Endodermal cell (in vitro differentiated cells): ENCODE measurements around the gene GPR149. TPM values are rescaled to one million over a fixed set of nuclear protein-coding genes. Genes with fewer than 3 reads are reported as not detected.
A peak's percentile ranks its signal among the peaks of the same experiment; 100 is the strongest.

Source experiments
- DNase-seq: peaks from one replicate; pipeline ENCODE4 v3.0.0-alpha.2; 2017
- H3K27ac ChIP-seq: 2 replicates; pipeline ENCODE4 v1.5.1; 2013; ENCODE audit warnings: mild to moderate bottlenecking, low read depth, low read length, moderate library complexity
- H3K27me3 ChIP-seq: 2 replicates; pipeline ENCODE4 v1.6.1; 2013; ENCODE audit warnings: mild to moderate bottlenecking, low read length, moderate library complexity; ENCODE audit not compliant: insufficient read depth, control insufficient read depth, poor library complexity, severe bottlenecking
- H3K36me3 ChIP-seq: 2 replicates; pipeline ENCODE4 v1.7.0; 2013; ENCODE audit warnings: mild to moderate bottlenecking, low read length, moderate library complexity; ENCODE audit not compliant: control insufficient read depth, insufficient read depth
- H3K4me1 ChIP-seq: one replicate; pipeline ENCODE4 v1.7.0; 2013; ENCODE audit warnings: low read length; ENCODE audit not compliant: control insufficient read depth, insufficient read depth
- H3K4me3 ChIP-seq: 2 replicates; pipeline ENCODE4 v1.5.1; 2013; ENCODE audit warnings: mild to moderate bottlenecking, low read length, moderate library complexity
- H3K9ac ChIP-seq: 2 replicates; pipeline ENCODE4 v1.6.1; 2013; ENCODE audit warnings: mild to moderate bottlenecking, low read length, moderate library complexity; ENCODE audit not compliant: poor library complexity, severe bottlenecking; ENCODE audit errors: extremely low read depth
- H3K9me3 ChIP-seq: 2 replicates; pipeline ENCODE4 v1.6.1; 2013; ENCODE audit warnings: mild to moderate bottlenecking, low read length, moderate library complexity; ENCODE audit not compliant: control insufficient read depth
- H3K27ac Mint-ChIP-seq: 2 replicates; pipeline ENCODE4 v1.8.0; 2020; ENCODE audit warnings: mixed read lengths
- H3K27me3 Mint-ChIP-seq: 2 replicates; pipeline ENCODE4 v1.8.0; 2021; ENCODE audit warnings: mild to moderate bottlenecking, mixed read lengths; ENCODE audit not compliant: insufficient read depth
- H3K36me3 Mint-ChIP-seq: 2 replicates; pipeline ENCODE4 v1.8.0; 2020; ENCODE audit warnings: low read depth, mixed read lengths
- H3K4me1 Mint-ChIP-seq: 2 replicates; pipeline ENCODE4 v1.8.0; 2020; ENCODE audit warnings: mixed read lengths
- H3K4me3 Mint-ChIP-seq: 2 replicates; pipeline ENCODE4 v1.8.0; 2020; ENCODE audit warnings: mild to moderate bottlenecking, moderate library complexity, mixed read lengths
- H3K9me3 Mint-ChIP-seq: 2 replicates; pipeline ENCODE4 v1.8.0; 2020; ENCODE audit warnings: mild to moderate bottlenecking, mixed read lengths
- WGBS, 2 experiments: methylation state at CpG; one replicate each; pipeline versions ENCODE4 v1.1.5 to v1.1.7; 2013; ENCODE audit warnings: missing lambda C conversion rate in 2 of 2, mixed read lengths in 1 of 2; ENCODE audit not compliant: insufficient coverage in 1 of 2, insufficient read length in 1 of 2; 5-methylcytosine and 5-hydroxymethylcytosine counted together
- total RNA-seq, 2 donors: library from RNA; stranded (reverse); fragmentation: NEBNext Ultra II Directional in 1 of 2; extraction: Animal tissue kit (Norgen Biotek cat#: 25700) in 1 of 2; gene quantifications; 2 replicates in 1 of 2; 3 replicates in 1 of 2; pipeline ENCODE4 v1.2.1, GENCODE V29; 2021
- TF ChIP-seq, protein P1 (sequence below): fragments of 200-600 bp; sonication (generic); conservative IDR thresholded peaks from 2 replicates; pipeline ENCODE4 v1.5.0; 2021; ENCODE audit warnings: antibody characterized with exemption, mild to moderate bottlenecking

The GPR149 gene
- total RNA-seq, 2 donors from 2014 or later, result not detected

GRCh38 chr3:154324919-154325318 is 105.1 kb downstream of the GPR149 start:
- Mint-ChIP-seq H3K36me3 (peaks cover 6% of the 10 kb centered on the region), H3K4me3 (peak overlapping the region; percentile 85), H3K27ac (peak overlapping the region; percentile 95), H3K4me1 (peaks cover 34% of the 10 kb centered on the region), H3K9me3 (no peaks in the 10 kb centered on the region), H3K27me3 (no peaks in the 10 kb centered on the region)
- Histone ChIP-seq H3K27me3 (no peaks in the 10 kb centered on the region), H3K4me3 (peak overlapping the region; percentile 100), H3K4me1 (peaks cover 17% of the 10 kb centered on the region), H3K9ac (peak overlapping the region; percentile 93), H3K36me3 (no peaks in the 10 kb centered on the region), H3K27ac (no peak overlapping the region), H3K9me3 (no peaks in the 10 kb centered on the region)
- no peak for DNase-seq
- TF ChIP-seq, protein P1, sequence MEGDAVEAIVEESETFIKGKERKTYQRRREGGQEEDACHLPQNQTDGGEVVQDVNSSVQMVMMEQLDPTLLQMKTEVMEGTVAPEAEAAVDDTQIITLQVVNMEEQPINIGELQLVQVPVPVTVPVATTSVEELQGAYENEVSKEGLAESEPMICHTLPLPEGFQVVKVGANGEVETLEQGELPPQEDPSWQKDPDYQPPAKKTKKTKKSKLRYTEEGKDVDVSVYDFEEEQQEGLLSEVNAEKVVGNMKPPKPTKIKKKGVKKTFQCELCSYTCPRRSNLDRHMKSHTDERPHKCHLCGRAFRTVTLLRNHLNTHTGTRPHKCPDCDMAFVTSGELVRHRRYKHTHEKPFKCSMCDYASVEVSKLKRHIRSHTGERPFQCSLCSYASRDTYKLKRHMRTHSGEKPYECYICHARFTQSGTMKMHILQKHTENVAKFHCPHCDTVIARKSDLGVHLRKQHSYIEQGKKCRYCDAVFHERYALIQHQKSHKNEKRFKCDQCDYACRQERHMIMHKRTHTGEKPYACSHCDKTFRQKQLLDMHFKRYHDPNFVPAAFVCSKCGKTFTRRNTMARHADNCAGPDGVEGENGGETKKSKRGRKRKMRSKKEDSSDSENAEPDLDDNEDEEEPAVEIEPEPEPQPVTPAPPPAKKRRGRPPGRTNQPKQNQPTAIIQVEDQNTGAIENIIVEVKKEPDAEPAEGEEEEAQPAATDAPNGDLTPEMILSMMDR, result no peak
- WGBS, 2 experiments, result 95 to 100% methylated on average over 1 to 3 of the region's 3 CpGs

DNA sequence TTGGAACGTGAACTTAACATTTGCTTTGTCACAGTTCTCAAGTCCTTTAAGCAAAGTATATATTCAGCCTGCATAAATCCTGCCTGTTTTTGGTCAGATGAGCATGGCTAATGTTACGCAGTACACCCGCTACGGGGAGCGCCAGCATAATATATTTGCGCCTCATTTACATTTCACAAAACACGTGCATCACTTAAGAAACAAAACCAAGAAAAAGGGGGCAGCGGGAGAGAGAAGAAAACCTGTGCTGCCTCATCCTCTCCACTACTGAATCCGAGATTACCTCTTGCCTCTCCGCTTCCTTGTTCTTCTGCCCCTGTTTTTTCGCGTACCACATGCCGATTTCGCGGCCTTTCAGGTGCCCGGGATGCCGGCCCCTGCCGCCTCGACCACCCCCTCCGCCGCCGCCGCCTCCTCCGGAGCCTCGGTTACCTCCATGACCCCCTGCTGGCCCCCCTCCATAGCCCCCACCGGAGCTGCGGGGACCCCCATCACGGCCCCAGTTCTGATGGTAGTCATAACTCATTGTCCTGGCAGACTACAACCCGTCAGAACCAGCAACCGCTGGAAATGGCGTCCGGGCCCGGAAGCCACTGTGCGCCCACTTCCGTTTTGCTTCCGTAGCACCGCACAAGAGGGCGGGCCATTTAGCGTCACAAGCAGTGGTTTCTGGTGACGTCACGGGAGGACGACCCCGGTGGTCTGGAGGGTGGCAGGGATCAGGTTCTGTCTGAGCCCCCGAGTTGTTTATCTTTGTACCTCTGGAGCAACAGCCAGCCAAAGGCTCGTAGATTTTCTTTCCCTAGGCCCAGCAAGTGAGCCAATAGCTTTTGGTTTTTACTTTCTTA is 105.9 kb downstream of the GPR149 start, which contains the start of gene DHX36:
DHX36 (minus strand) TSS at position 597 of the 848 bp plus-strand sequence; CDS start at position 526, 71 bp downstream.
- Mint-ChIP-seq H3K27me3 (no peaks in the 10 kb centered on the region), H3K4me3 (peak within 1 kb of the TSS; percentile 85), H3K4me1 (peaks cover 30% of the 10 kb centered on the region), H3K27ac (peak within 1 kb of the TSS; percentile 95), H3K9me3 (no peaks in the 10 kb centered on the region), H3K36me3 (peaks cover 6% of the 10 kb centered on the region)
- Histone ChIP-seq H3K36me3 (no peaks in the 10 kb centered on the region), H3K4me3 (peak within 1 kb of the TSS; percentile 100), H3K4me1 (peaks cover 19% of the 10 kb centered on the region), H3K27me3 (no peaks in the 10 kb centered on the region), H3K27ac (peak within 1 kb of the TSS; percentile 96), H3K9me3 (no peaks in the 10 kb centered on the region), H3K9ac (peak within 1 kb of the TSS; percentile 93)
- DNase-seq, result peak; percentile 93
- TF ChIP-seq, protein P1, result no peak
- 1% methylated on average over 17 to 45 of the region's 45 CpGs for WGBS, 2 experiments

DNA sequence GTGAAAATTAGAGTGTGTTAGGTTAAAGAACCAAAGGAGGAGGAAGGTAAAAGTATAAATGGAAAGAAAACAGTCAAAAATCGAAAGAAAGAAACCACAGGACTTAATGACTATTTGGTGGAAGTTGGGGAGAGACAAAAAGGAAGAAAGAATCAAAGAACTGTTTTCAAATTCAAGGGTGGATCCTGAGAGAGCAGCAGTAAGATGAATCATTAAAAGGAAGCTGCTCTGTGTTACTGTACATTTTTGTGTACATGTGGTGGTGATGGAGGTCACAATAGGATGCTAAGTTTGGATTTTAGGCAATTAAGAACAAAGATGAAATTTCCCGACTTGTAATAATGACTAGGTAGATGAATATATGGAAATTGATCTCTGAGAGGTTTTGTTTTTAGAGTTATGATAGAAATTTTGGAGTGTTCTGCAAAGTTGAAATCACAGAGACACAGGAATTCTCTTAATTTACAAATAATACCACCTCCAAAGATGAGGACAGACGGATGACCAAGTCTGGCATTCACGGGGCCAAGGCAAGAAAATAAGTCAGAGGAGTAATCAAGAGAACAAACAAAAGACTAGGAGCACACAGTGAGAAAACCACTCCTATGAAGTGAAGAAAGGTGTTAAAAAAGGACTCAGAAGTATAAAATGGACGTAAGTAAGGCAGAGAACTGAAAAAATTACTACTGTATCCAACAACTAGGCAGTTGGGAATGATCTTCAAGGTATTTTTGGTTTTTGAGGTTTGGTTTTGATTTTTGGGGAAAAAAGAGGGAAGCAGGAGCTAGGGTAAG is 112.8 kb downstream of the GPR149 start:
- Mint-ChIP-seq H3K9me3 (no peaks in the 10 kb centered on the region), H3K4me1 (peaks cover 23% of the 10 kb centered on the region), H3K27ac (peak overlapping the region; percentile 27), H3K4me3 (no peak overlapping the region), H3K27me3 (no peaks in the 10 kb centered on the region), H3K36me3 (peaks cover 30% of the 10 kb centered on the region)
- WGBS, 2 experiments, result 87 to 92% methylated on average over 2 to 5 of the region's 5 CpGs
- no peaks in the 10 kb centered on the region for H3K27me3 ChIP-seq
- no peak overlapping the region for H3K9ac ChIP-seq
- no peak overlapping the region for H3K4me3 ChIP-seq
- TF ChIP-seq, protein P1, result no peak
- H3K36me3 ChIP-seq, result peaks cover 41% of the 10 kb centered on the region
- no peaks in the 10 kb centered on the region for H3K9me3 ChIP-seq
- no peak overlapping the region for H3K27ac ChIP-seq
- peaks cover 5% of the 10 kb centered on the region for H3K4me1 ChIP-seq
- no peak for DNase-seq
